ENCODE data around the gene DVL2. TPM values are rescaled to one million over a fixed set of nuclear protein-coding genes. Genes with fewer than 3 reads are reported as not detected.
A peak's percentile ranks its signal among the peaks of the same experiment; 100 is the strongest.

The DVL2 gene
- total and polyA plus RNA-seq, 2 of the 13 experiments (the other 11 are each of a cell fraction or from before 2014, with no cell fraction given): 5.7 to 38.2 TPM

- TF ChIP-seq SYNCRIP (IDR thresholded peaks at IDR 0.05; ENCODE audit: insufficient read depth, low read depth, low read length) (no peak), MED1 (CRISPR knock-in tag; IDR thresholded peaks at IDR 0.05) (peak; percentile 4; the same call in 1 of the 2 replicates), ZNF558 (CRISPR knock-in tag; IDR thresholded peaks at IDR 0.05; ENCODE audit: borderline replicate concordance) (no peak), ZNF772 (CRISPR knock-in tag; IDR thresholded peaks at IDR 0.05) (peak; percentile 71), POLR2AphosphoS5 (IDR thresholded peaks at IDR 0.05; ENCODE audit: low read depth, low read length) (no peak; the same call in none of the 2 replicates), TAF15 (IDR thresholded peaks at IDR 0.05; ENCODE audit: low read depth, low read length, poor library complexity, severe bottlenecking) (no peak), ZSCAN12 (CRISPR knock-in tag; IDR thresholded peaks at IDR 0.05) (no peak), ZBTB42 (CRISPR knock-in tag; IDR thresholded peaks at IDR 0.05) (no peak), ZNF30 (CRISPR knock-in tag; IDR thresholded peaks at IDR 0.05) (0 out of 2 replicates have a peak, but pooled peaks have one; percentile 23), SIX1 (CRISPR knock-in tag; IDR thresholded peaks at IDR 0.05; ENCODE audit: borderline replicate concordance) (no peak), ZNF768 (CRISPR knock-in tag; IDR thresholded peaks at IDR 0.05) (no peak), AHR (CRISPR knock-in tag; IDR thresholded peaks at IDR 0.05) (no peak), CBX5 (CRISPR knock-in tag; IDR thresholded peaks at IDR 0.05; ENCODE audit: borderline replicate concordance) (no peak), KDM3A (CRISPR knock-in tag; IDR thresholded peaks at IDR 0.05; ENCODE audit: low read depth) (no peak), RFX3 (CRISPR knock-in tag; IDR thresholded peaks at IDR 0.05) (no peak), ZNF788 (CRISPR knock-in tag; IDR thresholded peaks at IDR 0.05; ENCODE audit: borderline replicate concordance) (no peak; the same call in 1 of the 2 replicates), UBTF (CRISPR knock-in tag; IDR thresholded peaks at IDR 0.05) (no peak), ZNF547 (CRISPR knock-in tag; IDR thresholded peaks at IDR 0.05) (no peak), ZNF282 (IDR thresholded peaks at IDR 0.05; ENCODE audit: partially characterized antibody) (no peak), REPIN1 (CRISPR knock-in tag; IDR thresholded peaks at IDR 0.05; ENCODE audit: borderline replicate concordance, low read depth) (0 out of 2 replicates have a peak, but pooled peaks have one; percentile 8), ZFP36L2 (CRISPR knock-in tag; IDR thresholded peaks at IDR 0.05) (no peak), HOXA5 (CRISPR knock-in tag; IDR thresholded peaks at IDR 0.05) (no peak), KLF6 (CRISPR knock-in tag; IDR thresholded peaks at IDR 0.05) (no peak), ZNF263 (CRISPR knock-in tag; IDR thresholded peaks at IDR 0.05) (0 out of 2 replicates have a peak, but pooled peaks have one; percentile 12), NRL (CRISPR knock-in tag; IDR thresholded peaks at IDR 0.05; ENCODE audit: borderline replicate concordance) (no peak), ZNF510 (CRISPR knock-in tag; IDR thresholded peaks at IDR 0.05; ENCODE audit: low read depth) (no peak), ZNF615 (CRISPR knock-in tag; IDR thresholded peaks at IDR 0.05; ENCODE audit: borderline replicate concordance) (no peak)
- TF ChIP-seq, protein P1, sequence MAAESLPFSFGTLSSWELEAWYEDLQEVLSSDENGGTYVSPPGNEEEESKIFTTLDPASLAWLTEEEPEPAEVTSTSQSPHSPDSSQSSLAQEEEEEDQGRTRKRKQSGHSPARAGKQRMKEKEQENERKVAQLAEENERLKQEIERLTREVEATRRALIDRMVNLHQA (CRISPR knock-in tag; IDR thresholded peaks at IDR 0.05): no peak
- TF ChIP-seq, protein P2, sequence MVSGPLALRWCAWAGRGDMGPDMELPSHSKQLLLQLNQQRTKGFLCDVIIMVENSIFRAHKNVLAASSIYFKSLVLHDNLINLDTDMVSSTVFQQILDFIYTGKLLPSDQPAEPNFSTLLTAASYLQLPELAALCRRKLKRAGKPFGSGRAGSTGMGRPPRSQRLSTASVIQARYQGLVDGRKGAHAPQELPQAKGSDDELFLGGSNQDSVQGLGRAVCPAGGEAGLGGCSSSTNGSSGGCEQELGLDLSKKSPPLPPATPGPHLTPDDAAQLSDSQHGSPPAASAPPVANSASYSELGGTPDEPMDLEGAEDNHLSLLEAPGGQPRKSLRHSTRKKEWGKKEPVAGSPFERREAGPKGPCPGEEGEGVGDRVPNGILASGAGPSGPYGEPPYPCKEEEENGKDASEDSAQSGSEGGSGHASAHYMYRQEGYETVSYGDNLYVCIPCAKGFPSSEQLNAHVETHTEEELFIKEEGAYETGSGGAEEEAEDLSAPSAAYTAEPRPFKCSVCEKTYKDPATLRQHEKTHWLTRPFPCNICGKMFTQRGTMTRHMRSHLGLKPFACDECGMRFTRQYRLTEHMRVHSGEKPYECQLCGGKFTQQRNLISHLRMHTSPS (CRISPR knock-in tag; IDR thresholded peaks at IDR 0.05; ENCODE audit: low read depth): peak; percentile 69
Measured at GRCh38 chr17:7220593-7221277, 13.6 kb downstream of the DVL2 start (continued).

Data from HepG2 (cell line).